Thoracic aorta (tissue), 2 donors: ENCODE results near the gene TMEM272. TPM values are rescaled to one million over a fixed set of nuclear protein-coding genes. Genes with fewer than 3 reads are reported as not detected.

Source experiments
- ATAC-seq: fragments of 150-250 bp; one replicate; pipeline ENCODE4 v1.8.0; 2017; ENCODE audit warnings: low read depth; ENCODE audit not compliant: insufficient number of reproducible peaks, low FRiP score
- DNase-seq: peaks from one replicate; pipeline ENCODE4 v3.0.0-alpha.2; 2020; ENCODE audit warnings: low spot score
- H3K27ac ChIP-seq, 2 donors: fragments of 200-600 bp; sonication (generic); 1 replicate in 1 of 2; 2 replicates in 1 of 2; pipeline ENCODE4 v1.5.1; 2016; ENCODE audit warnings: mild to moderate bottlenecking in 2 of 2, moderate library complexity in 2 of 2
- H3K27me3 ChIP-seq: fragments of 200-600 bp; sonication (generic); replicated peaks from 2 replicates; pipeline ENCODE4 v1.6.0; 2016; ENCODE audit warnings: mild to moderate bottlenecking; ENCODE audit not compliant: insufficient read depth
- H3K36me3 ChIP-seq: fragments of 200-600 bp; sonication (generic); one replicate; pipeline ENCODE4 v1.5.1; 2016
- H3K4me1 ChIP-seq, 2 donors: fragments of 200-600 bp; sonication (generic); 1 replicate in 1 of 2; 2 replicates in 1 of 2; pipeline versions ENCODE4 v1.5.1 to v1.6.0; 2016; ENCODE audit warnings: low read depth in 2 of 2, mild to moderate bottlenecking in 1 of 2; ENCODE audit not compliant: control insufficient read depth in 1 of 2
- H3K4me3 ChIP-seq: fragments of 200-600 bp; sonication (generic); 2 replicates; pipeline ENCODE4 v1.5.1; 2016; ENCODE audit warnings: mild to moderate bottlenecking
- H3K9me3 ChIP-seq: fragments of 200-600 bp; sonication (generic); 2 replicates; pipeline ENCODE4 v1.5.1; 2016
- CTCF ChIP-seq: fragments of 200-600 bp; sonication (generic); IDR thresholded peaks from one replicate; pipeline ENCODE4 v1.5.1; 2019; ENCODE audit warnings: antibody characterized with exemption
- total RNA-seq, 2 donors: library from RNA; depleted of rRNA; stranded (reverse); fragments of >200 nt; gene quantifications; one replicate each; pipeline versions ENCODE4 v1.1.0 to v1.2.3, GENCODE V29; 2016

The TMEM272 gene
- total RNA-seq, 2 donors from 2014 or later = not detected

- ATAC-seq (no peak), DNase-seq (no peak)
- Histone ChIP-seq H3K4me1 (peaks cover 0 to 7% of the 10 kb centered on the region in 2 donors), H3K27me3 (no peaks in the 10 kb centered on the region), H3K9me3 (no peaks in the 10 kb centered on the region), H3K36me3 (no peaks in the 10 kb centered on the region), H3K4me3 (no peak overlapping the region), H3K27ac (no peak overlapping the region)
- TF ChIP-seq CTCF = no peak
Observed at GRCh38 chr13:51831519-51831918, 13.5 kb downstream of the TMEM272 start.

- ATAC-seq (no peak), DNase-seq (no peak)
- H3K27ac ChIP-seq = no peak overlapping the region
- H3K27me3 ChIP-seq = no peaks in the 10 kb centered on the region
- no peaks in the 10 kb centered on the region for H3K9me3 ChIP-seq
- peaks cover 0 to 21% of the 10 kb centered on the region in 2 donors for H3K4me1 ChIP-seq
- no peaks in the 10 kb centered on the region for H3K36me3 ChIP-seq
- no peak overlapping the region for H3K4me3 ChIP-seq
- no peak for TF ChIP-seq CTCF
Observed at GRCh38 chr13:51829568-51829899, 15.4 kb downstream of the TMEM272 start.

DNA sequence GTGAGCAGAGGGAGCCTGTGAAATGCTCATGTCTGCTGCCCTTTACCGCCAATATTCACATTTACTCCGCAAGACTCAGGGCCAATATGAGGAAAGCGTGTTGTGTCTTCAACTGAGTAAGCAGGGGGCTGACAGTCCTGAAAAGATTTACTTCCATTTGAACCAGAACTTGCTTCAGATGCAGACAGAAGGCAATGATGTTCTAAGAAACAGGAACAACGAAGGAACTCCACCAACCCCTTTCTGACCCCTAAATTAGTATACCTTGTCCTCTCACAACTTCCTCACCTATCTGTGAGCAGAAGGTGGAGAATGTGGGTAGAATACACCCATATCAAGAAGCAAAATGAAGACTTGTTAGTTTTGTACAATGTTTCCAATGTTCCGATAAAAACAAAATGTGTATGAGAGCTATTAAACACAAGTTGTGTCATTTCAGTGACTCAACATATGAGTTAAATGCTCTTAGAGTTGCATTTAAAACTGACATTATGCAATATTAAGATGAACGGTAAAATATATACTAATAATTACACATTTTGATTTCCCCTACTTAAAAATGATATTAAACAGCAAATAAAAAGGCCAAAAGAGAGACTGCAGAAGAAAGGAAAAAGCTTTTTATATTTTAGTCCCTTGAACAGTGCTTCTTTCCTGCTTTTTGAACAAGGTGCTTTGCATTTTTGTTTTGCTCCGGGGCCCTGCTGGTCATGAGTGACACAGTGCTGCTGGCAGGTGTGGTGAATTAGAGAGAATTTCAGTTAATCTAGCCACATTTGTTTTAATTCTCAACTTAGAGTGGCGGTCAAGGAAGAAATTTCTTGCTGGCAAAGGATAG, 16.0 kb downstream of the TMEM272 start:
- Histone ChIP-seq H3K9me3 (no peaks in the 10 kb centered on the region), H3K4me1 (peaks cover 0 to 21% of the 10 kb centered on the region in 2 donors), H3K4me3 (no peak overlapping the region), H3K27ac (no peak overlapping the region), H3K36me3 (no peaks in the 10 kb centered on the region), H3K27me3 (no peaks in the 10 kb centered on the region)
- no peak for TF ChIP-seq CTCF
- ATAC-seq (no peak), DNase-seq (no peak)

- no peak overlapping the region for H3K4me3 ChIP-seq
- H3K27me3 ChIP-seq = no peaks in the 10 kb centered on the region
- H3K4me1 ChIP-seq = peaks cover 0 to 21% of the 10 kb centered on the region in 2 donors
- TF ChIP-seq CTCF = no peak
- no peak for ATAC-seq
- no peak overlapping the region for H3K27ac ChIP-seq
- no peaks in the 10 kb centered on the region for H3K9me3 ChIP-seq
- no peaks in the 10 kb centered on the region for H3K36me3 ChIP-seq
- no peak for DNase-seq
Observed at GRCh38 chr13:51827254-51827653, 17.7 kb downstream of the TMEM272 start.

GRCh38 chr13:51826606-51827005, 18.4 kb downstream of the TMEM272 start:
- DNase-seq (no peak), ATAC-seq (no peak)
- Histone ChIP-seq H3K36me3 (no peaks in the 10 kb centered on the region), H3K9me3 (no peaks in the 10 kb centered on the region), H3K27me3 (no peaks in the 10 kb centered on the region), H3K27ac (no peak overlapping the region), H3K4me1 (peaks cover 0 to 21% of the 10 kb centered on the region in 2 donors), H3K4me3 (no peak overlapping the region)
- no peak for TF ChIP-seq CTCF
